ENCODE measurements around the gene SPTB. TPM values are rescaled to one million over a fixed set of nuclear protein-coding genes. Genes with fewer than 3 reads are reported as not detected.

SPTB gene
- total and polyA plus RNA-seq, 8 donors: under 0.01 to 3.5 (median 0.55) TPM; not detected in 2

DNA sequence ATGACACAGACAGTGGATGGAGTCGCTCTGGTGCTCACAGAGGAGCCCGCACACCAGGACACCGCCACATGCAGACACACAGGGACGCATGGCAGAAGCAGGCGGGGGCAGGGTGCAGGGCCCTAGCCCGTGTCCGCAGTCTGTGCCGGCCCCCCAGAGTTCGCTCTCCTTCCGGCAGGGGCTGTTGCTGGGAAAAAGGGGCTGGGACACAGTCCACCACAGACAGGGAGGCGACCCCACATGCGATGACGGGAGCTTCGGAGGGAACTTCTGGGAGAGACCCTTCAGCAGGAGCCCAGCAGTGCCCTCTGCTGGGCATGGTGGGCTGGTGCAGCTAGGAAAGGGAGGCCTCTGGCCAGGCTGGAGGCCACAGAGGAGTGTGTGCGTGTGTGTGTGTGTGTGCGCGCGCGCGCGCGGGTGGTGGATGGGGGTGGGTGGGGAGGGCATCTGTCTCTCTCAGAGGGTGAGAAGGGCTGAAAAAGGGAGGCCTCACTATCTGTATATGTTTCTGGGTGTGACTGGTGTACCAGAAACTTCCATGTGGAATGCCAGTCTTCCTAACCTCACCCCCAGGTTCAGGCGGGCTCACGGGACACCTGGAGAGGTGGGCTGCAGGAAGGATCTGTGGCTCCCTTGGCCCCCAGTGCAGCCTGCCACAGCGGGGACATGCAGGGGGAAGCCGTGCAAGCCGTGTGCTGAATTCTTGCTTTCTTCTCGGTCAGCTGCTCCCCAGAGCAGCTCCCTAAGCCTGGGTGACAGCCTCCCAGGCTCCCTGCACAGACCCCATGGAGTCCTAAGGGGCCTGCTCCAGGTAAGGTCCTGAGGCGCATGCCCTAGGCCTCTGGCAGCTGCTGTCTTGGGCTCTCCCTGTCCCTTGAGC, 114.8 kb downstream of the SPTB start:
- DNase-seq: peak; percentile 77 to 94
- 23 to 50% (median 28%) methylated on average over 2 to 29 of the region's 29 CpGs for WGBS, 5 donors
- H3K4me3 ChIP-seq: peak overlapping the region; percentile 27 to 39 (median 32)
- intact Hi-C loops (cut with DNase I; ENCODE audit: low total_unique reads): loop anchor here (5.0 kb wide), 1 partner anchor 93 kb away; no protein-coding TSS in a partner anchor
- no peaks in the 10 kb centered on the region for H3K9me3 ChIP-seq
- peaks cover 19 to 49% (median 36%) of the 10 kb centered on the region in 4 donors for H3K4me1 ChIP-seq
- no peaks in the 10 kb centered on the region for H3K27me3 ChIP-seq
- TF ChIP-seq, protein P1, sequence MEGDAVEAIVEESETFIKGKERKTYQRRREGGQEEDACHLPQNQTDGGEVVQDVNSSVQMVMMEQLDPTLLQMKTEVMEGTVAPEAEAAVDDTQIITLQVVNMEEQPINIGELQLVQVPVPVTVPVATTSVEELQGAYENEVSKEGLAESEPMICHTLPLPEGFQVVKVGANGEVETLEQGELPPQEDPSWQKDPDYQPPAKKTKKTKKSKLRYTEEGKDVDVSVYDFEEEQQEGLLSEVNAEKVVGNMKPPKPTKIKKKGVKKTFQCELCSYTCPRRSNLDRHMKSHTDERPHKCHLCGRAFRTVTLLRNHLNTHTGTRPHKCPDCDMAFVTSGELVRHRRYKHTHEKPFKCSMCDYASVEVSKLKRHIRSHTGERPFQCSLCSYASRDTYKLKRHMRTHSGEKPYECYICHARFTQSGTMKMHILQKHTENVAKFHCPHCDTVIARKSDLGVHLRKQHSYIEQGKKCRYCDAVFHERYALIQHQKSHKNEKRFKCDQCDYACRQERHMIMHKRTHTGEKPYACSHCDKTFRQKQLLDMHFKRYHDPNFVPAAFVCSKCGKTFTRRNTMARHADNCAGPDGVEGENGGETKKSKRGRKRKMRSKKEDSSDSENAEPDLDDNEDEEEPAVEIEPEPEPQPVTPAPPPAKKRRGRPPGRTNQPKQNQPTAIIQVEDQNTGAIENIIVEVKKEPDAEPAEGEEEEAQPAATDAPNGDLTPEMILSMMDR (IDR thresholded peaks at IDR 0.05): peak in 5 of 7 experiments; percentile 85 to 97 (median 90)
- TF ChIP-seq POLR2AphosphoS5 (IDR thresholded peaks at IDR 0.05) (peak in 1 of 3 donors; percentile 13), EP300 (IDR thresholded peaks at IDR 0.05) (no peak), POLR2A (IDR thresholded peaks at IDR 0.05) (no peak)
- no peaks in the 10 kb centered on the region for H3K36me3 ChIP-seq
- H3K27ac ChIP-seq: peak overlapping the region in 3 of 5 donors; percentile 30 to 79 (median 32)

DNA sequence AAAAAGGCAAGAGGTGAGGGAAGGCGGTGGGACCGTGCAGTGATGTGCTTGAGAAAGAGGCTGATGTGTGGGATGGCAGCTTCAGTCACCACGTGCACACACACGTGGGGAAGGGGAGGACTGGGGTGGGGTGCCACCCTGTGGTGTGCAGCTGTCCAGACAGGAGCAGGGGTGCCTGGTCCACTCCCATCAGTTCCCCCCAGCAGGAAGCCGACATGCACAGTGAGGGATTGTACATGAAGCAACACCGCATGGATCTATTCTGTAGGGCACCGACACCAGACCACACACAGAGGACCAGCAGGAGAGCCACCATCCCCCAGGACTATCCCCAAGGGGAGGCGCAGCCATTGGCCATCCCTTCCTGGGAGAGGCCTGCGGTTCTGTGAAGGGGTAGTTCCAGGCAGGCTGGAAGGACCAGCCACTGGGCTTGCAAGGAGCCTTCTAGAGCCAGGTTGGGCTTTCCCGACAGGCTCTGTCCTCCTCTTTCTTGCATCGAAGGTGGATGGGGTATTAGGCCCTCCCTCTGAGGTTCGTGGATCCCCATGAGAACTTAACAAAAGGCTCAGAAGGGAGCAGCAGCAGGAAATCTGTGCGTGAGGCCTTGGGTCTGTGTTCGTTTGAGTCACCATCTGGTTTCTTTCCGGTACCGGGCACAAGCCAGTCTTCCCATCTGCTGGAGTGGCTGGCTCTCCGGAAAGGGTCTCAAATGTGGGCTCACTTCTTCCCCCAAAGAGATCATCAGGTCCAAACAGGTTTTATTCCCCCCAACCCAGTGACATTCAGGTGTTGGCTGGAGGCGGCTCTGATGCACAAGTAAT, 115.7 kb downstream of the SPTB start:
- intact Hi-C loops (cut with DNase I; ENCODE audit: low total_unique reads): loop anchor here (5.0 kb wide), 1 partner anchor 92 kb away; no protein-coding TSS in a partner anchor
- Histone ChIP-seq H3K27ac (peak overlapping the region in 4 of 5 donors; percentile 14 to 79 (median 31)), H3K4me1 (peaks cover 28 to 58% (median 42%) of the 10 kb centered on the region in 4 donors), H3K27me3 (no peaks in the 10 kb centered on the region), H3K36me3 (no peaks in the 10 kb centered on the region), H3K4me3 (peak overlapping the region in 3 of 4 donors; percentile 27 to 39 (median 34)), H3K9me3 (no peaks in the 10 kb centered on the region)
- TF ChIP-seq EP300 (IDR thresholded peaks at IDR 0.05): no peak
- no peak for TF ChIP-seq POLR2AphosphoS5 (IDR thresholded peaks at IDR 0.05)
- TF ChIP-seq, protein P1 (IDR thresholded peaks at IDR 0.05): no peak
- no peak for TF ChIP-seq POLR2A (IDR thresholded peaks at IDR 0.05)
- 53 to 70% (median 67%) methylated on average over 13 to 18 of the region's 18 CpGs for WGBS, 5 donors
- DNase-seq: peak in 1 of 2 donors; percentile 67

- H3K9me3 ChIP-seq: no peaks in the 10 kb centered on the region
- peak in 1 of 2 donors; percentile 11 for DNase-seq
- intact Hi-C loops (cut with DNase I; ENCODE audit: low total_unique reads): loop anchor here (5.0 kb wide), 1 partner anchor 91 kb away; no protein-coding TSS in a partner anchor
- H3K4me1 ChIP-seq: peaks cover 34 to 66% (median 49%) of the 10 kb centered on the region in 4 donors
- no peaks in the 10 kb centered on the region for H3K36me3 ChIP-seq
- 75 to 92% (median 86%) methylated on average over 11 of the region's 11 CpGs for WGBS, 5 donors
- TF ChIP-seq, protein P1 (IDR thresholded peaks at IDR 0.05): no peak
- no peak for TF ChIP-seq EP300 (IDR thresholded peaks at IDR 0.05)
- TF ChIP-seq POLR2A (IDR thresholded peaks at IDR 0.05): no peak
- TF ChIP-seq POLR2AphosphoS5 (IDR thresholded peaks at IDR 0.05): no peak
- no peak overlapping the region for H3K4me3 ChIP-seq
- peak overlapping the region in 4 of 5 donors; percentile 43 to 79 (median 68) for H3K27ac ChIP-seq
- H3K27me3 ChIP-seq: no peaks in the 10 kb centered on the region
These were observed 116.5 kb downstream of the SPTB start for GRCh38 chr14:64763085-64763782.
